Upper lobe of left lung (tissue), 6 donors: ENCODE results near the gene ATP5MC2. TPM values are rescaled to one million over a fixed set of nuclear protein-coding genes. Genes with fewer than 3 reads are reported as not detected.

Experiments used
- ATAC-seq, 2 donors: fragments of 200-7000 bp; cut with Tn5 transposase; one replicate each; pipeline ENCODE4 v1.9.1; 2022; ENCODE audit warnings: mild to moderate bottlenecking in 2 of 2, moderate library complexity in 2 of 2; ENCODE audit not compliant: low FRiP score in 2 of 2
- DNase-seq, 2 donors: peaks; one replicate each; pipeline ENCODE4 v3.0.0-alpha.2; 2019 to 2020
- H3K27ac ChIP-seq, 4 donors: fragments of 200-600 bp; sonication (generic); one replicate each; pipeline ENCODE4 v1.5.1; 2016 to 2019
- H3K27me3 ChIP-seq, 4 donors: fragments of 200-600 bp; sonication (generic); one replicate each; pipeline ENCODE4 v1.5.1; 2017 to 2019
- H3K36me3 ChIP-seq, 4 donors: fragments of 200-600 bp; sonication (generic); one replicate each; pipeline ENCODE4 v1.5.1; 2016 to 2019
- H3K4me1 ChIP-seq, 4 donors: fragments of 200-600 bp; sonication (generic); one replicate each; pipeline ENCODE4 v1.5.1; 2018 to 2019
- H3K4me3 ChIP-seq, 4 donors: fragments of 200-600 bp; sonication (generic); one replicate each; pipeline ENCODE4 v1.5.1; 2017 to 2019; ENCODE audit warnings: mild to moderate bottlenecking in 2 of 4, moderate library complexity in 1 of 4
- H3K9me3 ChIP-seq, 4 donors: fragments of 200-600 bp; sonication (generic); one replicate each; pipeline ENCODE4 v1.5.1; 2018 to 2019
- CTCF ChIP-seq, 6 experiments: fragments of 450-650 bp in 4 of 6; fragments of 200-600 bp in 2 of 6; sonication (generic) in 2 of 6; IDR thresholded peaks; one replicate each; pipeline ENCODE4 v1.5.1; 2016 to 2019; ENCODE audit warnings: antibody characterized with exemption in 6 of 6
- EP300 ChIP-seq, 4 donors: sonication (generic); formaldehyde crosslinking; IDR thresholded peaks; one replicate each; pipeline ENCODE4 v1.5.1; 2017; ENCODE audit warnings: antibody characterized with exemption in 4 of 4, control low read depth in 2 of 4
- POLR2A ChIP-seq, 4 donors: fragments of 450-650 bp; IDR thresholded peaks; one replicate each; pipeline ENCODE4 v1.5.1; 2016 to 2017; ENCODE audit warnings: antibody characterized with exemption in 4 of 4, mild to moderate bottlenecking in 2 of 4
- POLR2AphosphoS5 ChIP-seq, 2 donors: sonication (generic); formaldehyde crosslinking; IDR thresholded peaks; one replicate each; pipeline ENCODE4 v1.5.1; 2017; ENCODE audit warnings: antibody characterized with exemption in 2 of 2
- WGBS, 2 donors: methylation state at CpG; one replicate each; pipeline ENCODE4 v1.1.5; 2017 to 2018; 5-methylcytosine and 5-hydroxymethylcytosine counted together
- total RNA-seq, 6 donors: library from RNA; depleted of rRNA in 4 of 6; stranded (reverse); fragments of >200 nt in 4 of 6; gene quantifications; one replicate each; pipeline versions ENCODE4 v1.1.0 to v1.2.1, GENCODE V29; 2016 to 2021
- donor health status: DM: no; HTN: no; CAD: no; lungs with moderate emphysema.
- donor health status: DM: no; HTN: yes; CAD: no; lungs with severe emphysema.

The ATP5MC2 gene
- total RNA-seq, 6 donors from 2014 or later, result 140 to 273 (median 206) TPM

- DNase-seq, result no peak
- no peak overlapping the region for H3K4me3 ChIP-seq
- no peak overlapping the region for H3K27ac ChIP-seq
- 51% methylated on average over 4 of the region's 4 CpGs for WGBS, 2 donors
- H3K27me3 ChIP-seq, result no peaks in the 10 kb centered on the region
- no peaks in the 10 kb centered on the region for H3K9me3 ChIP-seq
- peaks cover 9 to 35% (median 31%) of the 10 kb centered on the region in 4 donors for H3K36me3 ChIP-seq
- no peaks in the 10 kb centered on the region for H3K4me1 ChIP-seq
- TF ChIP-seq CTCF (IDR thresholded peaks at IDR 0.05) (no peak), POLR2A (IDR thresholded peaks at IDR 0.05) (no peak), EP300 (IDR thresholded peaks at IDR 0.05) (no peak), POLR2AphosphoS5 (IDR thresholded peaks at IDR 0.05) (no peak)
- no peak for ATAC-seq
These were observed 33.8 kb upstream of the ATP5MC2 start for GRCh38 chr12:53709671-53710070.

GRCh38 chr12:53706080-53706479 is 30.2 kb upstream of the ATP5MC2 start:
- no peak for ATAC-seq
- Histone ChIP-seq H3K4me3 (no peak overlapping the region), H3K36me3 (no peaks in the 10 kb centered on the region), H3K4me1 (no peaks in the 10 kb centered on the region), H3K27me3 (no peaks in the 10 kb centered on the region), H3K27ac (no peak overlapping the region), H3K9me3 (no peaks in the 10 kb centered on the region)
- 80% methylated on average over 1 of the region's 1 CpG for WGBS, 2 donors
- no peak for DNase-seq
- TF ChIP-seq CTCF (IDR thresholded peaks at IDR 0.05) (no peak), POLR2A (IDR thresholded peaks at IDR 0.05) (no peak), POLR2AphosphoS5 (IDR thresholded peaks at IDR 0.05) (no peak), EP300 (IDR thresholded peaks at IDR 0.05) (no peak)

GRCh38 chr12:53703756-53704155 is 27.9 kb upstream of the ATP5MC2 start:
- Histone ChIP-seq H3K27ac (no peak overlapping the region), H3K4me1 (no peaks in the 10 kb centered on the region), H3K27me3 (peaks cover 0 to 3% (median 0%) of the 10 kb centered on the region in 4 donors)

GRCh38 chr12:53701518-53702264 is 25.8 kb upstream of the ATP5MC2 start:
- H3K9me3 ChIP-seq, result no peaks in the 10 kb centered on the region
- H3K27me3 ChIP-seq, result peaks cover 0 to 17% (median 3%) of the 10 kb centered on the region in 4 donors
- 0 to 11% methylated on average over 8 of the region's 8 CpGs for WGBS, 2 donors
- peak; percentile 76 to 93 for DNase-seq
- H3K4me1 ChIP-seq, result peaks cover under 1 to 6% (median 5%) of the 10 kb centered on the region in 4 donors
- no peaks in the 10 kb centered on the region for H3K36me3 ChIP-seq
- TF ChIP-seq CTCF (IDR thresholded peaks at IDR 0.05) (peak; percentile 82 to 93 (median 86)), POLR2A (IDR thresholded peaks at IDR 0.05) (no peak)
- peak; percentile 89 to 93 for ATAC-seq
- no peak overlapping the region for H3K27ac ChIP-seq
- no peak overlapping the region for H3K4me3 ChIP-seq

More at GRCh38 chr12:53703756-53704155, 27.9 kb upstream of the ATP5MC2 start:
- no peak for ATAC-seq
- 61 to 67% methylated on average over 4 of the region's 4 CpGs for whole genome bisulfite sequencing, 2 donors
- Histone ChIP-seq H3K9me3 (no peaks in the 10 kb centered on the region), H3K36me3 (no peaks in the 10 kb centered on the region), H3K4me3 (no peak overlapping the region)
- TF ChIP-seq EP300 (IDR thresholded peaks at IDR 0.05), result no peak
- TF ChIP-seq POLR2AphosphoS5 (IDR thresholded peaks at IDR 0.05), result no peak
- TF ChIP-seq CTCF (IDR thresholded peaks at IDR 0.05), result no peak
- no peak for TF ChIP-seq POLR2A (IDR thresholded peaks at IDR 0.05)
- no peak for DNase-seq

GRCh38 chr12:53700567-53700966 is 24.7 kb upstream of the ATP5MC2 start:
- H3K36me3 ChIP-seq, result no peaks in the 10 kb centered on the region
- 49 to 52% methylated on average over 6 of the region's 6 CpGs for WGBS, 2 donors
- no peak overlapping the region for H3K27ac ChIP-seq
- H3K27me3 ChIP-seq, result peaks cover 0 to 22% (median 7%) of the 10 kb centered on the region in 4 donors
- DNase-seq (no peak), ATAC-seq (no peak)
- H3K4me3 ChIP-seq, result no peak overlapping the region
- no peaks in the 10 kb centered on the region for H3K9me3 ChIP-seq
- TF ChIP-seq EP300 (IDR thresholded peaks at IDR 0.05) (no peak), POLR2AphosphoS5 (IDR thresholded peaks at IDR 0.05) (no peak), POLR2A (IDR thresholded peaks at IDR 0.05) (no peak)
- peaks cover 10 to 17% (median 16%) of the 10 kb centered on the region in 4 donors for H3K4me1 ChIP-seq
